Thyroid gland (tissue), 4 donors: Measurements from ENCODE around the gene SLC36A3. TPM values are rescaled to one million over a fixed set of nuclear protein-coding genes. Genes with fewer than 3 reads are reported as not detected.
"Not testable (repeated sequence)": the region's sequence is repeated elsewhere in the genome, so short reads cannot be mapped to it uniquely, and the experiment has no call there.

Source experiments
- DNase-seq, 2 donors: peaks; one replicate each; pipeline ENCODE4 v3.0.0-alpha.2; 2019
- H3K27ac ChIP-seq, 3 donors: fragments of 200-600 bp; sonication (generic); 1 replicate in 2 of 3; 2 replicates in 1 of 3; pipeline ENCODE4 v1.5.1; 2016 to 2019; ENCODE audit warnings: mild to moderate bottlenecking in 1 of 3, moderate library complexity in 1 of 3
- H3K27me3 ChIP-seq: fragments of 200-600 bp; sonication (generic); one replicate; pipeline ENCODE4 v1.5.1; 2019
- H3K36me3 ChIP-seq, 2 donors: fragments of 200-600 bp; sonication (generic); one replicate each; pipeline ENCODE4 v1.5.1; 2016 to 2019
- H3K4me1 ChIP-seq, 2 donors: fragments of 200-600 bp; sonication (generic); one replicate each; pipeline ENCODE4 v1.5.1; 2017 to 2019
- H3K4me3 ChIP-seq, 3 donors: fragments of 200-600 bp; sonication (generic); replicated peaks in 1 of 3; 1 replicate in 2 of 3; 2 replicates in 1 of 3; pipeline ENCODE4 v1.5.1; 2016; ENCODE audit warnings: mild to moderate bottlenecking in 1 of 3
- H3K9me3 ChIP-seq: fragments of 200-600 bp; sonication (generic); one replicate; pipeline ENCODE4 v1.5.1; 2017
- CTCF ChIP-seq, 6 experiments: fragments of 200-600 bp in 3 of 6; fragments of 450-650 bp in 3 of 6; sonication (generic) in 3 of 6; IDR thresholded peaks; one replicate each; pipeline ENCODE4 v1.5.1; 2016 to 2019; ENCODE audit warnings: antibody characterized with exemption in 6 of 6, mild to moderate bottlenecking in 2 of 6, inconsistent platforms in 1 of 6, moderate library complexity in 1 of 6
- POLR2A ChIP-seq, 2 donors: fragments of 450-650 bp; IDR thresholded peaks; one replicate each; pipeline ENCODE4 v1.6.1; 2017; ENCODE audit warnings: antibody characterized with exemption in 2 of 2, mild to moderate bottlenecking in 2 of 2, moderate library complexity in 1 of 2
- WGBS, 2 donors: methylation state at CpG; one replicate each; pipeline ENCODE4 v1.1.5; 2017; 5-methylcytosine and 5-hydroxymethylcytosine counted together
- intact Hi-C: fragments of 100-400 bp; cut with DNase I; formaldehyde crosslinking; loops from one replicate; pipeline ENCODE4 v1.15.1; 2023
- total RNA-seq, 4 donors: library from RNA; depleted of rRNA; stranded (reverse); fragments of >200 nt; gene quantifications; one replicate each; pipeline ENCODE4 v1.2.3, GENCODE V29; 2016

Gene SLC36A3
- total RNA-seq, 4 donors from 2014 or later, result not detected

- no peak overlapping the region for H3K27ac ChIP-seq
Measured at GRCh38 chr5:151239237-151239861, 64.2 kb downstream of the SLC36A3 start.

GRCh38 chr5:151238303-151238741 is 65.2 kb downstream of the SLC36A3 start:
- no peak for TF ChIP-seq POLR2A (IDR thresholded peaks at IDR 0.05)
- TF ChIP-seq CTCF (IDR thresholded peaks at IDR 0.05), result no peak
- Histone ChIP-seq H3K36me3 (no peaks in the 10 kb centered on the region), H3K9me3 (no peaks in the 10 kb centered on the region), H3K27ac (no peak overlapping the region), H3K27me3 (no peaks in the 10 kb centered on the region), H3K4me3 (no peak overlapping the region), H3K4me1 (peaks cover 4 to 15% of the 10 kb centered on the region in 2 donors)
- WGBS, 2 donors, result 64 to 67% methylated on average over 6 to 13 of the region's 14 CpGs
- DNase-seq, result no peak
- intact Hi-C loops, result loop anchor here (5.0 kb wide), 1 partner anchor 66 kb away; no protein-coding TSS in a partner anchor

More at GRCh38 chr5:151239237-151239861, 64.2 kb downstream of the SLC36A3 start:
- WGBS, 2 donors, result 62 to 68% methylated on average over 17 of the region's 17 CpGs
- H3K36me3 ChIP-seq, result no peaks in the 10 kb centered on the region
- peaks cover 2 to 8% of the 10 kb centered on the region in 2 donors for H3K4me1 ChIP-seq
- TF ChIP-seq CTCF (IDR thresholded peaks at IDR 0.05), result peak; percentile 45 to 89 (median 60)
- TF ChIP-seq POLR2A (IDR thresholded peaks at IDR 0.05), result no peak
- H3K27me3 ChIP-seq, result no peaks in the 10 kb centered on the region
- H3K4me3 ChIP-seq, result no peak overlapping the region
- H3K9me3 ChIP-seq, result no peaks in the 10 kb centered on the region
- peak; percentile 41 to 62 for DNase-seq
- intact Hi-C loops, result loop anchor here (5.0 kb wide), 1 partner anchor 67 kb away; no protein-coding TSS in a partner anchor

- intact Hi-C loops, result loop anchor here (5.0 kb wide), 1 partner anchor 65 kb away; no protein-coding TSS in a partner anchor
- H3K4me3 ChIP-seq, result no peak overlapping the region
- no peaks in the 10 kb centered on the region for H3K36me3 ChIP-seq
- H3K4me1 ChIP-seq, result peaks cover 4 to 15% of the 10 kb centered on the region in 2 donors
- H3K27me3 ChIP-seq, result no peaks in the 10 kb centered on the region
- H3K9me3 ChIP-seq, result no peaks in the 10 kb centered on the region
- 89 to 93% methylated on average over 7 of the region's 7 CpGs for WGBS, 2 donors
- DNase-seq, result no peak
- no peak for TF ChIP-seq POLR2A (IDR thresholded peaks at IDR 0.05)
- TF ChIP-seq CTCF (IDR thresholded peaks at IDR 0.05), result no peak
- no peak overlapping the region for H3K27ac ChIP-seq
Measured at GRCh38 chr5:151237685-151238084, 65.9 kb downstream of the SLC36A3 start.

- no peak overlapping the region for H3K27ac ChIP-seq
- H3K27me3 ChIP-seq, result no peaks in the 10 kb centered on the region
- intact Hi-C loops, result loop anchor here (5.0 kb wide), 1 partner anchor 65 kb away; no protein-coding TSS in a partner anchor
- TF ChIP-seq CTCF (IDR thresholded peaks at IDR 0.05) (no peak), POLR2A (IDR thresholded peaks at IDR 0.05) (no peak)
- no peaks in the 10 kb centered on the region for H3K36me3 ChIP-seq
- 90 to 94% methylated on average over 1 of the region's 1 CpG for WGBS, 2 donors
- H3K9me3 ChIP-seq, result no peaks in the 10 kb centered on the region
- no peak overlapping the region for H3K4me3 ChIP-seq
- H3K4me1 ChIP-seq, result peaks cover 4 to 15% of the 10 kb centered on the region in 2 donors
- no peak for DNase-seq
Measured at GRCh38 chr5:151236888-151237287, 66.7 kb downstream of the SLC36A3 start.

- WGBS, 2 donors, result 88 to 100% methylated on average over 5 to 6 of the region's 6 CpGs
- peaks cover 4 to 15% of the 10 kb centered on the region in 2 donors for H3K4me1 ChIP-seq
- not testable (repeated sequence) for DNase-seq, H3K36me3 ChIP-seq, H3K27me3 ChIP-seq, H3K4me3 ChIP-seq, H3K27ac ChIP-seq, H3K9me3 ChIP-seq
- intact Hi-C loops, result loop anchor here (5.0 kb wide), 1 partner anchor 63 kb away; no protein-coding TSS in a partner anchor
Measured at GRCh38 chr5:151235239-151235571, 68.4 kb downstream of the SLC36A3 start.
